ENCODE measurements around the gene ADCYAP1R1.

DNA sequence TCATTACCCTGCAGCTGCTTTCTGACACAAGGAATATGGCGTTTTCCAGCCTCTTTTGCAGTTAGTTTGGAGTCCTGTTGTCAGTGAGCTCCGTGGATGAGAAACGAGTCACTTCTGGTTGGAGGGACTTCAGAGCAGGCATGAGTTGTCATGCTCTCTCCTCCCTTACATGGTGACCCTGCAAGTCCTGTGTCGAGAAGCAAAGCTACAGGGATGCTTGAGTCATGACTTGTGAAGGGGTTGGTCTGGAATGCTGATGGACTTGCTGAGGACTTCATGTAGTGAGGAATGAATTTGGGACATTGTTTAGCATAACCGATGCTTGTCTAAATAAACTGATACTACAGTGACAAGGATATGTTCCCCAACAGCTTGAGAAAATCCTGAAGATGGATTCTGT is 108.8 kb downstream of the ADCYAP1R1 start:
- TF ChIP-seq CTCF (IDR thresholded peaks at IDR 0.05) (no peak), POLR2AphosphoS5 (IDR thresholded peaks at IDR 0.05; ENCODE audit: insufficient read depth in 1 of 2, low read depth in 1 of 2) (no peak)
